Measurements from ENCODE around the gene TFR2. TPM values are rescaled to one million over a fixed set of nuclear protein-coding genes. Genes with fewer than 3 reads are reported as not detected.
A peak's percentile ranks its signal among the peaks of the same experiment; 100 is the strongest.

TFR2 gene
- total and polyA plus RNA-seq, 9 of the 15 experiments (the other 6 are each of a cell fraction or from before 2014, with no cell fraction given) = 3.8 to 123 (median 51.1) TPM

DNA sequence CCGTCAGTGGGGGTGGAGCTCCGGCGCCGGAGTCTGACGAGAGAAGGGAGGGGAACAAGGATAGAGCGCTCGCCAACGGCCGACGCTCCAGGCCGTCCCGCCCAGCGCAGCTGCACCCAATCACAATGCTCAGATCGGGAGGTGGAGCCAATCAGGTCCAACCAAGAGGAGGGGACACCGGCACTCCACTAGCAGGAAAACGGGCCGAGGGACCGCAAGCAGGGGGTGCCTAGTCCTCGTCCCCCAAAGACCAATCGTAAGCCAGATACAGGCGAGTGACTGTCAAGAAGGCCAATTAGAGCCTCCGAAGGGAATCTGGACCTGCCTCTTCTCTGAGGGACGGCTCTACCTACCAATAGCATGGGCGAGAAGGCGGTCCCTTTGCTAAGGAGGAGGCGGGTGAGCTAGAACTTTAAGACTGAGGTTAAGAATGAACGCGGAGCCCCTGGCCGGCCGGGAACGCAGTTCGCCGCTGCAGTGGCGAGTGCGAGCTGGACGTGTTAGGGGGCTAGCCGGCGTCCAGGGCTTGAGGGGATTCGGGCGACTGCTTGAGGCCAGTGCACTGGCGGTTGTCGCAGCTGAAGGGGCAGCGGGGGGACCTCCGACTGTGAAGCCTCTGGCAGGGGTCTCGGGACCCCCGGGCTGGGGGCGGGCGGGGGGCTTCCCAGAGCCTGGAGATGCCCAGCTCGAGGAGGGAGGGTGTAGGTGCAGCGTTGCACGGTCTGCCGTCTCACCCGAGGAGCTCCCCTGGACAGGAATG lies 54.9 kb downstream of the TFR2 start, which contains the start of gene FBXO24 (continued):
- TF ChIP-seq, protein P1, sequence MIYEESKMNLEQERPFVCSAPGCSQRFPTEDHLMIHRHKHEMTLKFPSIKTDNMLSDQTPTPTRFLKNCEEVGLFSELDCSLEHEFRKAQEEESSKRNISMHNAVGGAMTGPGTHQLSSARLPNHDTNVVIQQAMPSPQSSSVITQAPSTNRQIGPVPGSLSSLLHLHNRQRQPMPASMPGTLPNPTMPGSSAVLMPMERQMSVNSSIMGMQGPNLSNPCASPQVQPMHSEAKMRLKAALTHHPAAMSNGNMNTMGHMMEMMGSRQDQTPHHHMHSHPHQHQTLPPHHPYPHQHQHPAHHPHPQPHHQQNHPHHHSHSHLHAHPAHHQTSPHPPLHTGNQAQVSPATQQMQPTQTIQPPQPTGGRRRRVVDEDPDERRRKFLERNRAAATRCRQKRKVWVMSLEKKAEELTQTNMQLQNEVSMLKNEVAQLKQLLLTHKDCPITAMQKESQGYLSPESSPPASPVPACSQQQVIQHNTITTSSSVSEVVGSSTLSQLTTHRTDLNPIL (CRISPR knock-in tag; IDR thresholded peaks at IDR 0.05) = no peak
- no peak for TF ChIP-seq ZNF124 (CRISPR knock-in tag; IDR thresholded peaks at IDR 0.05)
- TF ChIP-seq PTBP1 (IDR thresholded peaks at IDR 0.05; ENCODE audit: low read depth, low read length) = no peak
- TF ChIP-seq ZNF766 (CRISPR knock-in tag; conservative IDR thresholded peaks at IDR 0.05) = no peak
- TF ChIP-seq SREBF2 (CRISPR knock-in tag; IDR thresholded peaks at IDR 0.05) = no peak
- no peak for TF ChIP-seq ZNF165 (CRISPR knock-in tag; IDR thresholded peaks at IDR 0.05; ENCODE audit: borderline replicate concordance)
- no peak for TF ChIP-seq ZNF41 (CRISPR knock-in tag; conservative IDR thresholded peaks at IDR 0.05)
- TF ChIP-seq NFIC (IDR thresholded peaks at IDR 0.05) = no peak
- TF ChIP-seq MED1 (CRISPR knock-in tag; IDR thresholded peaks at IDR 0.05; ENCODE audit: borderline replicate concordance) = no peak
- TF ChIP-seq ZBTB1 (CRISPR knock-in tag; IDR thresholded peaks at IDR 0.05; ENCODE audit: borderline replicate concordance, low read depth) = no peak
- peak; percentile 99 for TF ChIP-seq RBM25 (IDR thresholded peaks at IDR 0.05; ENCODE audit: low read depth, low read length, severe bottlenecking)
- TF ChIP-seq SRSF1 (IDR thresholded peaks at IDR 0.05; ENCODE audit: low read depth, low read length) = no peak
- TF ChIP-seq TEAD1 (CRISPR knock-in tag; IDR thresholded peaks at IDR 0.05) = 0 out of 4 replicates have a peak, but pooled peaks of 1 of the 2 experiments have one; percentile 42
- TF ChIP-seq, protein P2, sequence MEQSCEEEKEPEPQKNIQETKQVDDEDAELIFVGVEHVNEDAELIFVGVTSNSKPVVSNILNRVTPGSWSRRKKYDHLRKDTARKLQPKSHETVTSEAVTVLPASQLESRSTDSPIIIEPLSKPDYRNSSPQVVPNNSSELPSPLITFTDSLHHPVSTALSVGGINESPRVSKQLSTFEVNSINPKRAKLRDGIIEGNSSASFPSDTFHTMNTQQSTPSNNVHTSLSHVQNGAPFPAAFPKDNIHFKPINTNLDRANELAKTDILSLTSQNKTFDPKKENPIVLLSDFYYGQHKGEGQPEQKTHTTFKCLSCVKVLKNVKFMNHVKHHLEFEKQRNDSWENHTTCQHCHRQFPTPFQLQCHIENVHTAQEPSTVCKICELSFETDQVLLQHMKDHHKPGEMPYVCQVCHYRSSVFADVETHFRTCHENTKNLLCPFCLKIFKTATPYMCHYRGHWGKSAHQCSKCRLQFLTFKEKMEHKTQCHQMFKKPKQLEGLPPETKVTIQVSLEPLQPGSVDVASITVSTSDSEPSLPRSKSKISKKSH (CRISPR knock-in tag; IDR thresholded peaks at IDR 0.05) = no peak
- no peak for TF ChIP-seq ZNF644 (tag; IDR thresholded peaks at IDR 0.05; ENCODE audit: low read depth)
- TF ChIP-seq GABPB1 (CRISPR knock-in tag; IDR thresholded peaks at IDR 0.05) = peak; percentile 68
- peak; percentile 97; the same call in 1 of the 2 replicates for TF ChIP-seq MTA3 (IDR thresholded peaks at IDR 0.05; ENCODE audit: borderline replicate concordance)
- TF ChIP-seq XRCC5 (IDR thresholded peaks at IDR 0.05; ENCODE audit: low read depth, low read length) = no peak; the same call in 1 of the 2 replicates
- no peak for TF ChIP-seq NCOA1 (IDR thresholded peaks at IDR 0.05; ENCODE audit: low read depth)
- no peak for TF ChIP-seq ZNF408 (CRISPR knock-in tag; IDR thresholded peaks at IDR 0.05; ENCODE audit: low read depth)
- TF ChIP-seq RBFOX2 (IDR thresholded peaks at IDR 0.05; ENCODE audit: low read depth, low read length) = peak; percentile 76
- peak; percentile 65; the same call in 1 of the 2 replicates for TF ChIP-seq L3MBTL2 (IDR thresholded peaks at IDR 0.05)
- TF ChIP-seq MCM2 (IDR thresholded peaks at IDR 0.05; ENCODE audit: low read depth) = no peak
- TF ChIP-seq ZNF133 (CRISPR knock-in tag; IDR thresholded peaks at IDR 0.05) = no peak
- TF ChIP-seq SIRT6 (IDR thresholded peaks at IDR 0.05; ENCODE audit: low read depth, low read length) = no peak
- peak in 1 of 2 experiments; percentile 36; a peak in 1 of 4 replicates for TF ChIP-seq SRF (CRISPR knock-in tag; IDR thresholded peaks at IDR 0.05)
- no peak for TF ChIP-seq ZNF699 (CRISPR knock-in tag; IDR thresholded peaks at IDR 0.05; ENCODE audit: insufficient replicate concordance)

Data from K562 (cell line).